Measurements from ENCODE around the gene LYST.

GRCh38 chr1:235863699-235864093 lies 3.0 kb downstream of the LYST start:
- no peak for TF ChIP-seq CTCF (conservative IDR thresholded peaks at IDR 0.05; ENCODE audit: low read depth, low read length)
- TF ChIP-seq EZH2 (IDR thresholded peaks at IDR 0.05; ENCODE audit: low read length, unreplicated experiment) = no peak
